Measurements from ENCODE around the gene TLR5. TPM values are rescaled to one million over a fixed set of nuclear protein-coding genes. Genes with fewer than 3 reads are reported as not detected.
"Not testable (repeated sequence)": the region's sequence is repeated elsewhere in the genome, so short reads cannot be mapped to it uniquely, and the experiment has no call there.

TLR5 gene
- polyA plus RNA-seq, 1 donor: 1.9 TPM

GRCh38 chr1:223179280-223179679 lies 36.2 kb upstream of the TLR5 start:
- Histone ChIP-seq H3K27ac (ENCODE audit: low read length) (no peak overlapping the region), H3K36me3 (ENCODE audit: control insufficient read depth, insufficient read depth, low read length) (no peaks in the 10 kb centered on the region), H3K9me3 (ENCODE audit: control insufficient read depth, low read depth, low read length) (no peaks in the 10 kb centered on the region), H3K4me1 (ENCODE audit: control insufficient read depth, insufficient read depth, low read length) (no peaks in the 10 kb centered on the region), H3K4me3 (ENCODE audit: low read length) (no peak overlapping the region), H3K27me3 (ENCODE audit: control insufficient read depth, insufficient read depth, low read length) (no peaks in the 10 kb centered on the region)
- DNase-seq: no peak
- WGBS (ENCODE audit: insufficient coverage, low lambda C conversion rate): no CpG with 5 or more reads among the region's 3 CpGs

- Histone ChIP-seq H3K27me3 (ENCODE audit: control insufficient read depth, insufficient read depth, low read length) (no peaks in the 10 kb centered on the region), H3K4me1 (ENCODE audit: control insufficient read depth, insufficient read depth, low read length) (no peaks in the 10 kb centered on the region), H3K9me3 (ENCODE audit: control insufficient read depth, low read depth, low read length) (no peaks in the 10 kb centered on the region), H3K4me3 (ENCODE audit: low read length) (no peak overlapping the region), H3K36me3 (ENCODE audit: control insufficient read depth, insufficient read depth, low read length) (no peaks in the 10 kb centered on the region), H3K27ac (ENCODE audit: low read length) (no peak overlapping the region)
- peak in 1 of 2 donors; percentile 12 for DNase-seq
- WGBS (ENCODE audit: insufficient coverage, low lambda C conversion rate): 20% methylated on average over 2 of the region's 5 CpGs
Measured at GRCh38 chr1:223177681-223178080, 34.6 kb upstream of the TLR5 start.

- no peaks in the 10 kb centered on the region for H3K9me3 ChIP-seq (ENCODE audit: control insufficient read depth, low read depth, low read length)
- no peak for DNase-seq
- no peaks in the 10 kb centered on the region for H3K27me3 ChIP-seq (ENCODE audit: control insufficient read depth, insufficient read depth, low read length)
- no peaks in the 10 kb centered on the region for H3K4me1 ChIP-seq (ENCODE audit: control insufficient read depth, insufficient read depth, low read length)
- no peaks in the 10 kb centered on the region for H3K36me3 ChIP-seq (ENCODE audit: control insufficient read depth, insufficient read depth, low read length)
- no peak overlapping the region for H3K4me3 ChIP-seq (ENCODE audit: low read length)
- no peak overlapping the region for H3K27ac ChIP-seq (ENCODE audit: low read length)
- WGBS (ENCODE audit: insufficient coverage, low lambda C conversion rate): no CpG with 5 or more reads among the region's 3 CpGs
Measured at GRCh38 chr1:223176437-223176836, 33.4 kb upstream of the TLR5 start.

- Histone ChIP-seq H3K4me3 (ENCODE audit: low read length) (no peak overlapping the region), H3K27me3 (ENCODE audit: control insufficient read depth, insufficient read depth, low read length) (no peaks in the 10 kb centered on the region), H3K4me1 (ENCODE audit: control insufficient read depth, insufficient read depth, low read length) (no peaks in the 10 kb centered on the region), H3K9me3 (ENCODE audit: control insufficient read depth, low read depth, low read length) (no peaks in the 10 kb centered on the region), H3K27ac (ENCODE audit: low read length) (no peak overlapping the region), H3K36me3 (ENCODE audit: control insufficient read depth, insufficient read depth, low read length) (no peaks in the 10 kb centered on the region)
- 80% methylated on average over 1 of the region's 3 CpGs for WGBS (ENCODE audit: insufficient coverage, low lambda C conversion rate)
- DNase-seq: peak in 1 of 2 donors; percentile 10
Measured at GRCh38 chr1:223175633-223176032, 32.6 kb upstream of the TLR5 start.

- Histone ChIP-seq H3K4me3 (ENCODE audit: low read length) (no peak overlapping the region), H3K4me1 (ENCODE audit: control insufficient read depth, insufficient read depth, low read length) (no peaks in the 10 kb centered on the region), H3K27me3 (ENCODE audit: control insufficient read depth, insufficient read depth, low read length) (no peaks in the 10 kb centered on the region), H3K9me3 (ENCODE audit: control insufficient read depth, low read depth, low read length) (no peaks in the 10 kb centered on the region), H3K27ac (ENCODE audit: low read length) (no peak overlapping the region), H3K36me3 (ENCODE audit: control insufficient read depth, insufficient read depth, low read length) (no peaks in the 10 kb centered on the region)
- WGBS (ENCODE audit: insufficient coverage, low lambda C conversion rate): no CpG with 5 or more reads among the region's 4 CpGs
- no peak for DNase-seq
Measured at GRCh38 chr1:223175032-223175431, 32.0 kb upstream of the TLR5 start.

GRCh38 chr1:223169458-223169857 lies 26.4 kb upstream of the TLR5 start:
- not testable (repeated sequence) for H3K9me3 ChIP-seq (ENCODE audit: control insufficient read depth, low read depth, low read length); H3K27me3 ChIP-seq (ENCODE audit: control insufficient read depth, insufficient read depth, low read length); DNase-seq; H3K36me3 ChIP-seq (ENCODE audit: control insufficient read depth, insufficient read depth, low read length); H3K4me3 ChIP-seq (ENCODE audit: low read length); H3K27ac ChIP-seq (ENCODE audit: low read length); H3K4me1 ChIP-seq (ENCODE audit: control insufficient read depth, insufficient read depth, low read length)
- 100% methylated on average over 1 of the region's 5 CpGs for WGBS (ENCODE audit: insufficient coverage, low lambda C conversion rate)

GRCh38 chr1:223161321-223161720 lies 18.3 kb upstream of the TLR5 start:
- WGBS (ENCODE audit: insufficient coverage, low lambda C conversion rate): 100% methylated on average over 1 of the region's 3 CpGs
- H3K27me3 ChIP-seq (ENCODE audit: control insufficient read depth, insufficient read depth, low read length): peaks cover 2% of the 10 kb centered on the region
- no peaks in the 10 kb centered on the region for H3K9me3 ChIP-seq (ENCODE audit: control insufficient read depth, low read depth, low read length)
- no peak for DNase-seq
- H3K27ac ChIP-seq (ENCODE audit: low read length): no peak overlapping the region
- H3K36me3 ChIP-seq (ENCODE audit: control insufficient read depth, insufficient read depth, low read length): no peaks in the 10 kb centered on the region
- H3K4me3 ChIP-seq (ENCODE audit: low read length): no peak overlapping the region
- H3K4me1 ChIP-seq (ENCODE audit: control insufficient read depth, insufficient read depth, low read length): no peaks in the 10 kb centered on the region

- Histone ChIP-seq H3K4me3 (ENCODE audit: low read length) (no peak overlapping the region), H3K4me1 (ENCODE audit: control insufficient read depth, insufficient read depth, low read length) (no peaks in the 10 kb centered on the region), H3K36me3 (ENCODE audit: control insufficient read depth, insufficient read depth, low read length) (no peaks in the 10 kb centered on the region), H3K9me3 (ENCODE audit: control insufficient read depth, low read depth, low read length) (no peaks in the 10 kb centered on the region), H3K27ac (ENCODE audit: low read length) (no peak overlapping the region), H3K27me3 (ENCODE audit: control insufficient read depth, insufficient read depth, low read length) (no peaks in the 10 kb centered on the region)
- DNase-seq: no peak
- WGBS (ENCODE audit: insufficient coverage, low lambda C conversion rate): no CpG with 5 or more reads among the region's 2 CpGs
Measured at GRCh38 chr1:223156343-223156742, 13.3 kb upstream of the TLR5 start.

GRCh38 chr1:223155153-223155552 lies 12.1 kb upstream of the TLR5 start:
- WGBS (ENCODE audit: insufficient coverage, low lambda C conversion rate): 60% methylated on average over 1 of the region's 2 CpGs
- no peak for DNase-seq
- no peaks in the 10 kb centered on the region for H3K27me3 ChIP-seq (ENCODE audit: control insufficient read depth, insufficient read depth, low read length)
- no peak overlapping the region for H3K4me3 ChIP-seq (ENCODE audit: low read length)
- no peaks in the 10 kb centered on the region for H3K9me3 ChIP-seq (ENCODE audit: control insufficient read depth, low read depth, low read length)
- no peaks in the 10 kb centered on the region for H3K4me1 ChIP-seq (ENCODE audit: control insufficient read depth, insufficient read depth, low read length)
- no peak overlapping the region for H3K27ac ChIP-seq (ENCODE audit: low read length)
- H3K36me3 ChIP-seq (ENCODE audit: control insufficient read depth, insufficient read depth, low read length): no peaks in the 10 kb centered on the region

GRCh38 chr1:223153177-223154119 lies 10.4 kb upstream of the TLR5 start:
- no peak for DNase-seq
- Histone ChIP-seq H3K27ac (ENCODE audit: low read length) (no peak overlapping the region), H3K4me3 (ENCODE audit: low read length) (no peak overlapping the region), H3K27me3 (ENCODE audit: control insufficient read depth, insufficient read depth, low read length) (no peaks in the 10 kb centered on the region), H3K36me3 (ENCODE audit: control insufficient read depth, insufficient read depth, low read length) (no peaks in the 10 kb centered on the region), H3K9me3 (ENCODE audit: control insufficient read depth, low read depth, low read length) (no peaks in the 10 kb centered on the region), H3K4me1 (ENCODE audit: control insufficient read depth, insufficient read depth, low read length) (no peaks in the 10 kb centered on the region)
- no CpG with 5 or more reads among the region's 3 CpGs for WGBS (ENCODE audit: insufficient coverage, low lambda C conversion rate)

GRCh38 chr1:223152399-223152798 lies 9.4 kb upstream of the TLR5 start:
- Histone ChIP-seq H3K4me1 (ENCODE audit: control insufficient read depth, insufficient read depth, low read length) (no peaks in the 10 kb centered on the region), H3K36me3 (ENCODE audit: control insufficient read depth, insufficient read depth, low read length) (no peaks in the 10 kb centered on the region), H3K9me3 (ENCODE audit: control insufficient read depth, low read depth, low read length) (no peaks in the 10 kb centered on the region), H3K4me3 (ENCODE audit: low read length) (no peak overlapping the region), H3K27ac (ENCODE audit: low read length) (no peak overlapping the region), H3K27me3 (ENCODE audit: control insufficient read depth, insufficient read depth, low read length) (no peaks in the 10 kb centered on the region)
- 60% methylated on average over 2 of the region's 4 CpGs for WGBS (ENCODE audit: insufficient coverage, low lambda C conversion rate)
- DNase-seq: no peak
